Measurements from ENCODE around the gene CHIT1. TPM values are rescaled to one million over a fixed set of nuclear protein-coding genes. Genes with fewer than 3 reads are reported as not detected.
"Not testable (repeated sequence)": the region's sequence is repeated elsewhere in the genome, so short reads cannot be mapped to it uniquely, and the experiment has no call there.

Gene CHIT1
- total and polyA plus RNA-seq, 2 of the 8 experiments (the other 6 are each of a cell fraction or from before 2014, with no cell fraction given) = not detected

GRCh38 chr1:203241708-203242107, 12.2 kb upstream of the CHIT1 start:
- H4K91ac ChIP-seq (replicated peaks; ENCODE audit: insufficient read length, low read length); H2AFZ ChIP-seq (ENCODE audit: low read length); H4K8ac ChIP-seq (ENCODE audit: extremely low read depth, insufficient read depth, low read length); H3K27me3 ChIP-seq (replicated peaks in 1 of 4; ENCODE audit: control insufficient read depth in 3 of 4, extremely low read depth in 1 of 4, insufficient read depth in 3 of 4, low read length in 3 of 4); H3K4me3 ChIP-seq (ENCODE audit: extremely low read depth in 1 of 4, insufficient read depth in 2 of 4, low read depth in 3 of 4, low read length in 4 of 4); H3K79me1 ChIP-seq (ENCODE audit: low read depth, low read length); H2BK120ac ChIP-seq (replicated peaks; ENCODE audit: low read depth, low read length); H2AK5ac ChIP-seq (ENCODE audit: low read depth, low read length); DNase-seq (ENCODE audit: low read depth in 1 of 2, low spot score in 2 of 2); H2BK15ac ChIP-seq (ENCODE audit: low read length); H2BK12ac ChIP-seq (ENCODE audit: low read depth, low read length); H2BK5ac ChIP-seq (ENCODE audit: low read depth, low read length); H3K23me2 ChIP-seq (ENCODE audit: low read depth, low read length); H3K4me2 ChIP-seq (ENCODE audit: insufficient read depth in 1 of 2, low read depth in 2 of 2, low read length in 2 of 2); POLR2A ChIA-PET (ENCODE audit: partially characterized antibody); H3K4ac ChIP-seq (replicated peaks; ENCODE audit: insufficient read length, low read depth, low read length); H3K23ac ChIP-seq (ENCODE audit: insufficient read length); FAIRE-seq; H3K36me3 ChIP-seq (ENCODE audit: control insufficient read depth in 2 of 4, insufficient read depth in 4 of 4, low read length in 3 of 4); H3K27ac ChIP-seq (ENCODE audit: low read depth, low read length); H3K18ac ChIP-seq (ENCODE audit: extremely low read depth, low read length); H3K14ac ChIP-seq (ENCODE audit: insufficient read length); H4K20me1 ChIP-seq (replicated peaks in 1 of 2; ENCODE audit: control insufficient read depth in 1 of 2, insufficient read depth in 2 of 2, low read length in 2 of 2); H3K4me1 ChIP-seq (replicated peaks in 1 of 4; ENCODE audit: control insufficient read depth in 3 of 4, insufficient read depth in 4 of 4, low read length in 3 of 4); H3K9ac ChIP-seq (replicated peaks in 1 of 4; ENCODE audit: extremely low read depth in 1 of 4, low read depth in 3 of 4, low read length in 3 of 4); H2BK20ac ChIP-seq (ENCODE audit: low read length); H3K56ac ChIP-seq (replicated peaks; ENCODE audit: insufficient read length, low read depth, low read length); H3K79me2 ChIP-seq (ENCODE audit: control insufficient read depth in 1 of 2, insufficient read depth in 2 of 2, low read length in 2 of 2); H4K5ac ChIP-seq (ENCODE audit: insufficient read length, low read depth, low read length); H3K9me3 ChIP-seq (ENCODE audit: insufficient read depth in 2 of 2, low read depth in 1 of 2, low read length in 1 of 2): not testable (repeated sequence)
- CTCF ChIA-PET (ENCODE audit: partially characterized antibody) = interaction anchor here (0.6 to 2.0 kb wide), 6 partner anchors 13 to 202 kb away, joined by 3 to 7 read pairs (median 3); no protein-coding TSS in a partner anchor
- WGBS, 2 experiments (ENCODE audit: extremely low coverage in 1 of 2, insufficient coverage in 1 of 2, insufficient read length in 1 of 2, insufficient replicate concordance in 2 of 2, low coverage in 1 of 2, low lambda C conversion rate in 2 of 2, missing lambda C conversion rate in 1 of 2) = 90% methylated on average over 5 of the region's 5 CpGs; no CpG with 5 or more reads in 1 of the 2 experiments

Data from H1 (cell line).